ENCODE results near the gene PIGQ. TPM values are rescaled to one million over a fixed set of nuclear protein-coding genes. Genes with fewer than 3 reads are reported as not detected.

PIGQ gene
- total RNA-seq, 4 donors from 2014 or later: 15.9 to 24.0 (median 20.4) TPM

GRCh38 chr16:583470-583814 is 13.7 kb downstream of the PIGQ start:
- TF ChIP-seq, protein P1, sequence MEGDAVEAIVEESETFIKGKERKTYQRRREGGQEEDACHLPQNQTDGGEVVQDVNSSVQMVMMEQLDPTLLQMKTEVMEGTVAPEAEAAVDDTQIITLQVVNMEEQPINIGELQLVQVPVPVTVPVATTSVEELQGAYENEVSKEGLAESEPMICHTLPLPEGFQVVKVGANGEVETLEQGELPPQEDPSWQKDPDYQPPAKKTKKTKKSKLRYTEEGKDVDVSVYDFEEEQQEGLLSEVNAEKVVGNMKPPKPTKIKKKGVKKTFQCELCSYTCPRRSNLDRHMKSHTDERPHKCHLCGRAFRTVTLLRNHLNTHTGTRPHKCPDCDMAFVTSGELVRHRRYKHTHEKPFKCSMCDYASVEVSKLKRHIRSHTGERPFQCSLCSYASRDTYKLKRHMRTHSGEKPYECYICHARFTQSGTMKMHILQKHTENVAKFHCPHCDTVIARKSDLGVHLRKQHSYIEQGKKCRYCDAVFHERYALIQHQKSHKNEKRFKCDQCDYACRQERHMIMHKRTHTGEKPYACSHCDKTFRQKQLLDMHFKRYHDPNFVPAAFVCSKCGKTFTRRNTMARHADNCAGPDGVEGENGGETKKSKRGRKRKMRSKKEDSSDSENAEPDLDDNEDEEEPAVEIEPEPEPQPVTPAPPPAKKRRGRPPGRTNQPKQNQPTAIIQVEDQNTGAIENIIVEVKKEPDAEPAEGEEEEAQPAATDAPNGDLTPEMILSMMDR (IDR thresholded peaks at IDR 0.05): no peak
- no peak for TF ChIP-seq POLR2A (IDR thresholded peaks at IDR 0.05)
- Histone ChIP-seq H3K4me3 (no peak overlapping the region), H3K27me3 (peaks cover 0 to 6% (median 0%) of the 10 kb centered on the region in 4 donors), H3K27ac (no peak overlapping the region), H3K36me3 (peaks cover 0 to 9% (median 0%) of the 10 kb centered on the region in 3 donors), H3K4me1 (peaks cover 21 to 52% (median 21%) of the 10 kb centered on the region in 3 donors), H3K9me3 (no peaks in the 10 kb centered on the region)
- 80 to 86% methylated on average over 1 to 5 of the region's 16 CpGs for WGBS, 2 donors
- intact Hi-C loops (cut with DNase I): loop anchor here (10.0 kb wide), 1 partner anchor 81 kb away; the partner anchor contains the start of gene RHOT2
- DNase-seq: no peak

DNA sequence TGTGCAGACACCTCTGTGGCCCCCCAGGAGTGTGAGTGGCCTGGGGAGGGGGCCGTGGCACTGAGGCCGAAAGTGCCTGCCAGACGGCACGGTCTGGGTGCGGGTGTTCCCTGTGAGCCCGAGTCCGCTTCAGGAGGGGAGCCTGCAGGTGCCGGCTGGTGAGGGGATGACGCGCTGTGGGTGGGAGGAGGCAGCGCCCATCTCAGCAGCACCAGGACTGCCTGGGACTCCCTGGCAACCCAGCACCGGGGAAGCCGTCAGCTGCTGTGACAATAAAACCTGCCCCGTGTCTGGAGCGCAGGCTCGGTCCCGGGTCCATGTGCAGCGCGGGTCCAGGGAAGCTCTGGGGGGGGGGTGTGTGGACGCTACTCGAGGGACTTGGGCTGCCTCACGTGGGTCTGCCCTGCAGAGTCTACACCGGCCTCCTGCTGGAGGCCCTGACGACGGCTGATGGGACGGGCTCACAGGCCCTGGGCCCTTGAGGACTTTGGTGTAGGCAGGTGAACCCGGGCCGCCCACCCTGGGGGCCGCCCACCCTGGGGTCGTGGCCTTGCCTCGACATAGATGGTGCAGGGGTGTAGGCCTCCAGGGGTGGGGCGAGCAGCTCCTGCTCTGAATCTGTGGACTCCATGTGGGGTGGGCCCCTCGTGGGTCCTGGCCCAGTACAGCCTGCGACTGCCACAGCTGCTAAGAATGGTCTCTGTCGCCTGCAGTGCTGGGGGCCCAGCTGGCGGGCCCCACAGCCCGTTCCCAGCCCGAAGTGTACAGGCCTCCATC is 14.2 kb downstream of the PIGQ start:
- no peak overlapping the region for H3K4me3 ChIP-seq
- no peak overlapping the region for H3K27ac ChIP-seq

GRCh38 chr16:585351-585750 is 15.6 kb downstream of the PIGQ start:
- no peak overlapping the region for H3K4me3 ChIP-seq
- WGBS, 2 donors: 10% methylated on average over 6 of the region's 10 CpGs; no CpG with 5 or more reads in 1 of the 2 donors
- H3K27me3 ChIP-seq: peaks cover 0 to 6% (median 0%) of the 10 kb centered on the region in 4 donors
- intact Hi-C loops (cut with DNase I): loop anchor here (10.0 kb wide), 1 partner anchor 79 kb away; the partner anchor contains the start of gene RHOT2
- TF ChIP-seq POLR2A (IDR thresholded peaks at IDR 0.05): no peak
- TF ChIP-seq, protein P1 (IDR thresholded peaks at IDR 0.05): no peak
- H3K4me1 ChIP-seq: peaks cover 21 to 46% (median 24%) of the 10 kb centered on the region in 3 donors
- no peak overlapping the region for H3K27ac ChIP-seq
- DNase-seq: no peak
- peaks cover 0 to 6% (median 0%) of the 10 kb centered on the region in 3 donors for H3K36me3 ChIP-seq
- no peaks in the 10 kb centered on the region for H3K9me3 ChIP-seq

More for the DNA sequence above, 14.2 kb downstream of the PIGQ start:
- Histone ChIP-seq H3K9me3 (no peaks in the 10 kb centered on the region), H3K27me3 (peaks cover 0 to 6% (median 0%) of the 10 kb centered on the region in 4 donors), H3K4me1 (peaks cover 21 to 49% (median 22%) of the 10 kb centered on the region in 3 donors), H3K36me3 (peaks cover 0 to 9% (median 0%) of the 10 kb centered on the region in 3 donors)
- intact Hi-C loops (cut with DNase I): loop anchor here (10.0 kb wide), 1 partner anchor 81 kb away; the partner anchor contains the start of gene RHOT2
- no peak for TF ChIP-seq POLR2A (IDR thresholded peaks at IDR 0.05)
- TF ChIP-seq, protein P1 (IDR thresholded peaks at IDR 0.05): no peak
- WGBS, 2 donors: 41 to 72% methylated on average over 3 to 12 of the region's 38 CpGs
- DNase-seq: no peak

DNA sequence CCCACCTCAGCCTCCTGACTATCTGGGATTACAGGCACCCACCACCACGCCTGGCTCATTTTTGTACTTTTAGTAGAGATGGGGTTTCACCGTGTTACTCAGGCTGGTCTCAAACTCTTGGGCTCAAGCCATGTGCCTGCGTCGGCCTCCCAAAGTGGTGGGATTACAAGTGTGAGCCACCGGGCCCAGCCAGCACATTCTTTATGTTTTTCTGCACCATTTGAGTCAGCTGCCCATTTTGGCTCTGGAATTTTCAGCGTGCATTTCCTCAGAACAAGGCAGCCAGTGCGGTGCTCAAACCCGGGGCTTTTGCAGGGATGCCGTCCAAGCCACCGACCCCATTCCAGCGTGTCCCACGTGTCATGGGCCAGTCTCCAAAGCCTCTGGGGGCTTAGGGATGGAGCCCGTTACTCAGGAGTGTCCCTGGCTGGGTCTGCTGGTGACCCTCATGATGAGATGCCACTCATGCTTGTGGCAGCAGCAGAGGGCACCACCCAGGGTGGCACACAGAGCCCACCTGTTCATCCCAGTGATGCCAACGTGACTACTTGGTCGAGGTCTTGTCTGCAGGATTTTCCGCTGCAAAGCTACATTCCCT is 16.4 kb downstream of the PIGQ start:
- TF ChIP-seq, protein P1 (IDR thresholded peaks at IDR 0.05): no peak
- TF ChIP-seq POLR2A (IDR thresholded peaks at IDR 0.05): no peak
- no peak overlapping the region for H3K4me3 ChIP-seq
- no peaks in the 10 kb centered on the region for H3K36me3 ChIP-seq
- no peak overlapping the region for H3K27ac ChIP-seq
- peaks cover 28 to 54% (median 30%) of the 10 kb centered on the region in 3 donors for H3K4me1 ChIP-seq
- H3K9me3 ChIP-seq: no peaks in the 10 kb centered on the region
- 25 to 32% methylated on average over 7 to 11 of the region's 16 CpGs for WGBS, 2 donors
- intact Hi-C loops (cut with DNase I): loop anchor here (10.0 kb wide), 1 partner anchor 79 kb away; the partner anchor contains the start of gene RHOT2
- H3K27me3 ChIP-seq: peaks cover 0 to 6% (median 0%) of the 10 kb centered on the region in 4 donors
- no peak for DNase-seq
